GM18526 (cell line): ENCODE results near the gene ZNF467.

Experiments
- POLR2A ChIP-seq: IDR thresholded peaks from 3 replicates; pipeline ENCODE4 v1.6.1; 2011; ENCODE audit not compliant: insufficient read length; ENCODE audit errors: extremely low read depth

ZNF467 gene

GRCh38 chr7:149770728-149771636 is 2.4 kb downstream of the ZNF467 start:
- no peak for TF ChIP-seq POLR2A

- TF ChIP-seq POLR2A, result no peak
These were observed 3.5 kb downstream of the ZNF467 start for GRCh38 chr7:149769915-149770314.

DNA sequence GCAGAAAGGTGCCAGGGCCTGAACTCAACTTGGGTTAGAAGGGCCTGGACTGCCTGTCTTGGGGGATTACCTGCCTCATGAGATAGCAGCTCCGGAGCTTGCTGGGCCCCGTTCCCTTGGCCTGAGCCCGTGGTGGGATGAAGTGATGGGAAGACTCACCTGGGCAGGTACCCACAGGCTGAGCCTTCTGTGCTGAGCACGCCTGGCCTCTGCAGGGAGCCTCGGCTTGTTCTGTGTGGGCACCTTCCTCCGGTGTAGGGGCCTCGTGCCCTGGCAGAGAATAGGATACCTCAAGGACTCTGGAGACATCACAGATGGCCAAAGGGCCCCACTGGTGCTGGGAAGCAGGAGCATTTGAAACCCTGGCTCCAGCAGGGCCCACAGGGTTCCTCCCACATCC is 4.5 kb downstream of the ZNF467 start:
- no peak for TF ChIP-seq POLR2A

- no peak for TF ChIP-seq POLR2A
These were observed 6.3 kb downstream of the ZNF467 start for GRCh38 chr7:149767068-149767467.

DNA sequence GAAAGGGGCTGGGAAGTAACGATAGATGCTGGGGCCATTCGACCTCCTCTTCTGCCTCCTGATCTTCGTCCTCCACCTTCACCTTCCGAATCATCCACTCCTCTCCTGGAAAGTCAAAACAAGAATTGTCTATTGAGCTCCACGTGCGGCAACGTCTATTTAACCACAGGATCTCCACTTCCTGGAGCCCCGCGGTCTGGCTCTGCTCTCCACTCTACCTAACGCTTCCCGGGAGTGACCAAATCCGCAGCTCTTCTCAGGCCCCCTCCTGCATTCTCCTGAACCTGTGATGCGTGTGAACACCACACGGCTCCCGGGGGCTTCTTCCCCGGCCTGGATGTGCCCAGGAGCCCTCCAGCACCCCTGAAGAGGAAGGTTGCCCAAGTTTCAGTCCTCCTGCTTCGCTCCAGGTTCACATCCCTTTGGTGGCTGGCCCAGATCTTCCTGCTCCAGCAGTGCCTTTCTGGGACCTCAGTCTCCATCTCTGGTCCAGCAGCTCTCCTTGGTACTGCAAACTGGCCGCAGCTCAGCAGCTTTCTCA is 7.2 kb downstream of the ZNF467 start:
- TF ChIP-seq POLR2A, result no peak

GRCh38 chr7:149765399-149766121 is 7.8 kb downstream of the ZNF467 start:
- no peak for TF ChIP-seq POLR2A

- TF ChIP-seq POLR2A, result no peak
These were observed 8.6 kb downstream of the ZNF467 start for GRCh38 chr7:149764481-149765398.

DNA sequence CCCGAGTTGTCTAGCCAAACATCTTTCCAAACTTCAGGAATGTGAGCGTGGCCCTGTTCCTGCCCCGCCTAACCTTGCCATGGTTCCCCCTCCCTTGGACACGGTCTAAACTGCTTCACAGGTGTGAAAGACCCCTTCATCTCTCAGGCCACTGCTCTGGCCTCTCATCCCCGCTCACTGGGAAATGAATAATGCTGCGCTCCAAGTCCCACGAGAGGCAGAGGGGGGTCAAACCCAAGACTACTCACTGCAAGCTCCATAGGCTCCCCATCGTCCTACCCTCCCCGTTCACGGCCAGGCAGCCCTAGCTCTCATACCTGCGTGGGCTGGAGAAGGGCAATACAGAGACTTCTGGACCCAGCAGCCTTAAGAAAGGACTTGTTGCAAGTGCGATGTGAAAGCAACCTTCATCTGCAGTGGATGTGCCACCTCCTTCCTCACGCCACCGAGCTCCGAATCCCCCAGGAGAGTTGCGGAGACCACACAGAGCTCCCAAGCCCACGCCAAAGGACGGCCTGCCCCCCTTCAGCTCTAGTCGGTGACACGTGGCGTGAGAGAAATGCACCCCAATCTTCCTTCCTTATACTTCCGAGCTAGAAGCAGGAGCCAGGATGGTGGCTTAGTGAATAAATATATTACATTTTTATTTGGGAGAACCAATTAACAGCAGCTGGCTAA is 9.7 kb downstream of the ZNF467 start:
- TF ChIP-seq POLR2A, result no peak

GRCh38 chr7:149762610-149763009 is 10.8 kb downstream of the ZNF467 start:
- no peak for TF ChIP-seq POLR2A

DNA sequence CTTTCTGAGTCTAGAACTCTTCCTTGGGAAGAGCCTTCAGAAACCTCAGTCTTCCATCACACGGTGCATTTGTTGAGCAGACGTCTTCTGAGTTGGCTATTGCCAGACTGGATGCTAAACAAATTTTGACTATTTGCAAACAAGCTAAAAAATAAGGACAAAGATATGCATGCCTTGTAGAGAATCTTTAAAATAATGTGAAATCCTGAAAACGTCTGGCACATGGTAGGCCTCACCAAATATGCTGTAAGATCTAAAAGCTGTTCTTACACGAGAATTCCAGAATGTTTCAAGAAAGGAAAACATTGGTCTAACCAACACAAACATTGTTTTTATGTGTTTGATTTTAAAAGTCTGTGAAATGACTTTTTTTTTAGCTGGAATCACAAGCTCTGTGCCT is 11.3 kb downstream of the ZNF467 start:
- TF ChIP-seq POLR2A, result no peak

DNA sequence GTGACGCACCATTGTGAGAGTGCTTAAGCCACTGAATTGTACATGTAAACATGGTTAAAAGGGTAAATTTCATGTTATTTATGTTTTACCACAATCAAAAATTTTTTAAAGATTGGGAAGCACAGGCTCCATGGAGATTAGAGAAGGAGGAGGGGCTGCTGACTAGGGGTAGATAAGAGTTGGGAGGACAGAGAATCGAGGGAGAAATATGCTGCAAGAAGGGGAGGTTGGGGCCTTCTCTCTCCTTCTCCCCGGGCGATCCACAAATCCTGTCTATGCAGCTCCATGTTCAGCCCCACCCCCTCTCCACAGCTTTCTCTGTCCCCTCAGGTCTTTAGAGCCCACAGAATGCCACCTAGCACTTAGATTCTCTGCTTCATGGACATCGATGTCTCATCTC is 12.1 kb downstream of the ZNF467 start:
- TF ChIP-seq POLR2A, result no peak

- TF ChIP-seq POLR2A, result no peak
These were observed 12.8 kb downstream of the ZNF467 start for GRCh38 chr7:149760538-149760937.

DNA sequence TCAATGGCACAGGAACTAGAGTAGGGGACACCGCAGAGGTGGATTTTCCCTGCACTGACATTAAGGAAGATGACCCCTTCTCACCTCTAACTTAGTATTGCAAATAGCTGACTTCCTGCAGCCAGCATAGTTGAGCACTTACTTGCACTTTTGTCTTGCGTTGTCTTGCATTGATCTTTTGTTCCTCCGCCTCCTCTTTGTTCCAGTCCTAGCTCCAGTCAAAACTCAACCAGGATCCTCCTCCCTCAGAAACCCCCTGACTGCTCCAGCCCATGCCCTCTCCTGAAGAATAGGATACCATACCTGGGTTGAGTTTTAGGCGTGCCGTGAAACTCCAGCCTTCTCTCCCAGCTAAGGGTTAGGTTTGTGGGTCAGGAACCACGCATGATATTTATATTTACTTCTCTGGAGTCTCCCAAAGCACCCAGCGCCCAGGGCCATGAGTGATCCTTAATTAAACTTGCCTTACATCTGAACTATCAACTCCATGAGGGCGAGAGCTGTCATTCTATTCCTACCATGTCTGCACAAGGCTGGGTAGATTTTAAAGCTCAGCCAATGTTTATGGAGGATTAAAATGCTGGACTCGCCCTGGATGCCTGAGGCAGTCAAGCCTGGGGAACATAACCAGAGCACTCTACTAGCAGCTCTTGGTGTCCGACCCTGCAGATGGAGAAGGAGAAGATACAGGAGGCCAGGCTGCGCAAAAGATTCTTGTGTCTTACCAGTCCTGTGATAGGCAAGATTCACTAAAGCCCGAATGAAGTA is 14.1 kb downstream of the ZNF467 start:
- TF ChIP-seq POLR2A, result no peak
